A549 treated with AZD9567 at 1 μM for 4 hours (cell line): ENCODE measurements around the gene SMPD2. TPM values are rescaled to one million over a fixed set of nuclear protein-coding genes. Genes with fewer than 3 reads are reported as not detected.

Experiments used
- total RNA-seq: library from RNA; stranded (reverse); fragments of 200-300 nt; extraction: Qiagen RNA extraction; gene quantifications from 5 replicates; pipeline ENCODE4 v1.2.3, GENCODE V29; 2022; ENCODE audit not compliant: insufficient read depth

SMPD2 gene, protein sequence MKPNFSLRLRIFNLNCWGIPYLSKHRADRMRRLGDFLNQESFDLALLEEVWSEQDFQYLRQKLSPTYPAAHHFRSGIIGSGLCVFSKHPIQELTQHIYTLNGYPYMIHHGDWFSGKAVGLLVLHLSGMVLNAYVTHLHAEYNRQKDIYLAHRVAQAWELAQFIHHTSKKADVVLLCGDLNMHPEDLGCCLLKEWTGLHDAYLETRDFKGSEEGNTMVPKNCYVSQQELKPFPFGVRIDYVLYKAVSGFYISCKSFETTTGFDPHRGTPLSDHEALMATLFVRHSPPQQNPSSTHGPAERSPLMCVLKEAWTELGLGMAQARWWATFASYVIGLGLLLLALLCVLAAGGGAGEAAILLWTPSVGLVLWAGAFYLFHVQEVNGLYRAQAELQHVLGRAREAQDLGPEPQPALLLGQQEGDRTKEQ
- total RNA-seq, result 7.5 to 16.3 TPM (median 14.0 TPM) in 5 replicates

DNA sequence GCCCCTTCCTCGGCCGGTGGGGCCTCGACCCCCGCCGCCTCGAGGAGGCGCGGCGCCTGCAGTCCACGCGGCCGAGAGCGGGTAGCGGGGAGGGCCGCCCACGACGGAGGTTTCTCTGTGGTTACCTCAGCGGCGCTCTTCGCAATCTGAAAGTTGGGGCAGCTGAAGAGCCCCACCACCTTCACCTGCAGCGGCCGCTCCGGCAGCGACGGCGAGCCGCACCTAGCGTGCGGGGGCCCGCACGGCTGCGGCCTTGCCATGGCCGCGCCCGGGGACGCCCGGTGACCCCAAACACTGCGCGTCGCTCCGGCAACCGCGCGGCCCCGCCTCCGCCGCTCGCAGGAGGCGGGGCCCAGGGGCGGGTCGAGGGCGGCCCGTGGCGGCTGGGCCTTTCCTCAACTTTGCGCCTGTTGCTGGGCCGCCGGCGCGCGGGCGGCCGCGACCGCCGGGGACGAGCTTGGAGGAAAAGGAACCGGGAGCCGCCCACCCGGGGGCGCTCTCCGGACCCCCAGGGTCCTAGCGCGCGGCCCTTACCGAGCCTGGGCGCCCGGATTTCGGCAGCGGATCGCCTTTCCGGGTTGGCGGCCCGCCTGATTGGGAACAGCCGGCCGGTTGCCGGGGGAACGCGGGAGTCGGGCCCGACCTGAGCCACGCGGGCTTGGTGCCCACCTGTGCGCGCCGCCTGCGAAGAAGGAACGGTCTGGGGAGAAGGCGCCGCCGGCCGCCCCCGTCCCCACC, at the start of gene SMPD2, which contains the start of gene PPIL6:
Gene SMPD2 (plus strand): TSS at position 394 of the 738 bp plus-strand sequence. CDS start 398 bp downstream, outside the sequence.
Gene PPIL6 (minus strand): TSS at position 298 of the 738 bp plus-strand sequence. CDS start 38 bp downstream, at position 260.

DNA sequence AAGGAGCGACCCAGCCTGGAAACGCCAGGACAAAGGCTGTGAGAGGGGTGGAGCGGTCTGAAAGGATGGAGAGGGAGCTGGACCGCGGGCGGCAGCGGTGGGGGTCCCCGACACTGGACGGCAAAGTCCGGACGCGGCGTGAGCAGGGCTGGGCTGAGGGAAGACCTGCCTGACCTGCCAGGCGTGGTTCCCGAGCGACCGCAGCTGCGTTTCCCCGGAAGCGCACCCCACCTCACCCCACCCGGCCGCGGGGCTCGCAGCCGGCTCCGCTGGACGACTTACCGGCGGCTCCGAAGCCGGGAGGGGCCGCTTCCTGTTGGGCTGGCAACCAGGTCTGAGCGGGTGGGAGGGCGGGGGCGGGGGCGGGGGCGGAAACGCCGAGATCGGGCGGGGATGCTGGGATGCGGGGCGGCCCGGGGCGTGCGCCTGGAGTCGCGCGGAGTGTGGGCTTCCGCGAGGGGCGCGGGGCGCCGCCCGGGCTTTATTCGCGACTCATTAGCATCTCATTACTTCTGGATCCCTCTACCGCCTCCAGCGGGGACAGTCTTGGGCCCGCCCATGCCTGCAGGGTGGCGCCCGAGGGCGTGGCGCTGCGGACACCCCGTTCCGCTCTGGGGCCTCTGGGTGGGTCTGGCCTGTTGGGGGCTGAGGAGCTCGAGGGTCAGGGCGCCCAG, 15.1 kb downstream of the SMPD2 start, which contains the start of gene MICAL1:
Gene MICAL1 (minus strand): TSS at position 336 of the 674 bp plus-strand sequence. CDS start 1,576 bp downstream, outside the sequence.

DNA sequence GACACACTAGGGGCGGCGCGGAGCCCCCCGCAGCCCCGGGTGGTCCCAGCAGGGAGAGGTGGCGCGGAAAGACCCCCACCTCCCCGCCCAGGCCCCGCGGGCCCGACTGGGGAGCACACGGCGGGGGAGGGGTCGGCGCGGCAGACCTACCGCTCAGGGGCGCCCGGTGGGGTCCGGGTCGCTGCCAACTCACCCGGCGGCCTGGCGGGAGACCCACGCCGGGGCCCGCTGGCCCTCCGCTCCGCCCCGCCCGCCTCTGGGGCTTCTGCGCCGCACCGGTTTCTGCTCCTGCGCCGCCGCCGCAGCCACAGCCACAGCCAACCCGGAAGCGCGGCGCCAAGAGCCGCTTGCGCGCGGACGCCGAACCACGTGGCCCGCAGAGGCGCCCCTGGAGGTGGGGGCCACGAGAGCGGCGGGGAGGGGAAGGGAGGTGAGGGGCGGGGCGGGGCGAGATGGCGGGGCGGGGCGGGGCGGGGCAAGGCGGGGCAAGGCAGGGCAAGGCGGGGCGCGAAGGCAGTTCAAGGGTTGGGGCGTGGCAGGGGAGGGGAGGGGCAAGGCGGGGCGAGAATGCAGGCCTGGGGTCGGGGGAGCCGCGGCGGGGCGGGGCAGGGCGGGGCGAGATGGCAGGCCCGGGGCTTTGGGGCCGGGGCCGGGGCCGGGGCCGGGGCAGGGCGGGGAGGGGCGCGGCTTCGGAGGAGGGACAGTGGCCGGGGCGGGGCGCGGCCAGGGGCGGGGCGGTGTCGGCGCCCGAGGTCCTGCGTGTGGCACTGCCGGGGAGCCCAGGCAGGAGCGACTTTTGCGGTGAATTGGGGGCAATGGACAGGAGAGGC, 42.6 kb downstream of the SMPD2 start, which contains the start of gene ZBTB24:
Gene ZBTB24 (minus strand): TSS at position 315 of the 830 bp plus-strand sequence. CDS start 1,193 bp downstream, outside the sequence.

Other genes with a start within 250 kb of the SMPD2 start
- 92.1 to 134 TPM (median 117 TPM) in 5 replicates for gene CD164, start 58.3 kb upstream of the SMPD2 start, total RNA-seq
- gene PPIL6, start 96 bp upstream of the SMPD2 start, total RNA-seq, result 2.0 to 3.3 TPM (median 2.9 TPM) in 5 replicates
- 14.7 to 19.2 TPM (median 16.7 TPM) in 5 replicates for gene MICAL1, start 15.0 kb downstream of the SMPD2 start, total RNA-seq
- 4.4 to 6.0 TPM (median 4.8 TPM) in 5 replicates for gene ZBTB24, start 42.5 kb downstream of the SMPD2 start, total RNA-seq